CD4-positive, alpha-beta T cell treated with Interleukin-2 at 100 ng/mL for 4 hours (primary cell): ENCODE results near the gene CTNNA2.
A peak's percentile ranks its signal among the peaks of the same experiment; 100 is the strongest.
"Not testable (repeated sequence)": the region's sequence is repeated elsewhere in the genome, so short reads cannot be mapped to it uniquely, and the experiment has no call there.

Experiments
- DNase-seq: peaks from one replicate; pipeline ENCODE4 v3.0.0-alpha.2; 2020; ENCODE audit warnings: low spot score

The CTNNA2 gene

GRCh38 chr2:80030135-80030534 is 517.3 kb downstream of the CTNNA2 start:
- DNase-seq: no peak

- not testable (repeated sequence) for DNase-seq
Observed at GRCh38 chr2:80032684-80033083, 519.8 kb downstream of the CTNNA2 start.

- no peak for DNase-seq
Observed at GRCh38 chr2:80035749-80036285, 523.0 kb downstream of the CTNNA2 start.

GRCh38 chr2:80037310-80037709 is 524.5 kb downstream of the CTNNA2 start:
- no peak for DNase-seq

GRCh38 chr2:80040226-80040625 is 527.4 kb downstream of the CTNNA2 start:
- DNase-seq: no peak

- no peak for DNase-seq
Observed at GRCh38 chr2:80042635-80043034, 529.8 kb downstream of the CTNNA2 start.

GRCh38 chr2:80048296-80048695 is 535.4 kb downstream of the CTNNA2 start:
- no peak for DNase-seq

- no peak for DNase-seq
Observed at GRCh38 chr2:80050246-80050645, 537.4 kb downstream of the CTNNA2 start.

GRCh38 chr2:80053522-80054345 is 540.9 kb downstream of the CTNNA2 start:
- DNase-seq: no peak

- no peak for DNase-seq
Observed at GRCh38 chr2:80054346-80054675, 541.5 kb downstream of the CTNNA2 start.

GRCh38 chr2:80057956-80058355 is 545.1 kb downstream of the CTNNA2 start:
- no peak for DNase-seq

GRCh38 chr2:80058562-80058961 is 545.7 kb downstream of the CTNNA2 start:
- DNase-seq: no peak

GRCh38 chr2:80059447-80059846 is 546.6 kb downstream of the CTNNA2 start:
- no peak for DNase-seq

GRCh38 chr2:80061881-80062280 is 549.0 kb downstream of the CTNNA2 start:
- no peak for DNase-seq

GRCh38 chr2:80062298-80062697 is 549.4 kb downstream of the CTNNA2 start:
- DNase-seq: no peak

GRCh38 chr2:80068038-80068731 is 555.3 kb downstream of the CTNNA2 start:
- DNase-seq: no peak

- no peak for DNase-seq
Observed at GRCh38 chr2:80070587-80070986, 557.7 kb downstream of the CTNNA2 start.

- no peak for DNase-seq
Observed at GRCh38 chr2:80071941-80072340, 559.1 kb downstream of the CTNNA2 start.

GRCh38 chr2:80073134-80073561 is 560.3 kb downstream of the CTNNA2 start:
- DNase-seq: peak; percentile 4

GRCh38 chr2:80074321-80075070 is 561.6 kb downstream of the CTNNA2 start:
- no peak for DNase-seq

GRCh38 chr2:80075719-80076118 is 562.9 kb downstream of the CTNNA2 start:
- DNase-seq: no peak

GRCh38 chr2:80078290-80079036 is 565.6 kb downstream of the CTNNA2 start:
- DNase-seq: no peak
